Hematopoietic multipotent progenitor cell treated with erythropoietin and hydrocortisone succinate and interleukin-3 and kit ligand, for 6 days (in vitro differentiated cells): ENCODE measurements around the gene WDR27.
A peak's percentile ranks its signal among the peaks of the same experiment; 100 is the strongest.

ENCODE experiments used
- DNase-seq: peaks from one replicate; pipeline ENCODE4 v3.0.0-alpha.2; 2015

WDR27 gene

DNA sequence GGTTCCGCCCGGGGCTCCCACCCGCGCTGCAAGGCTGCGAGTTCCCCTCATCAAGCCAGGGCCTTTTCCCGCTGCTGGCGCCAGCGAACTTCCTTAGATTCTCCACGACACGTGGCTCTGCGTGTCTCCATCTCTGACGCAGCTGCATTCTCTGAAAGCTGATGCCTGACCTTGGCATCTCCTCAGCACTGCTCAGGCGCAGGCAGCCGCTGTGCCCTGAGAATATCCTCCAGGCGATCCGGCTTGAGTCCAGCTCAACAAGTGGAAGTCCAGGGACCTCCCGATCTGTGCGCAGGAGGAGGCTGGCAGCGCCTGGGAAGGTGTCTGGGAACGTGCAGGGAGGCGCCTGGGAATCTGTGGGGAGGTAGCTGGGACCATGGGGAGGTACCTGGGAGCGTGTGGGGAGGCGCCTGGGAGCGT, 277.0 kb downstream of the WDR27 start:
- no peak for DNase-seq

- DNase-seq, result no peak
These were observed 277.6 kb downstream of the WDR27 start for GRCh38 chr6:169424149-169424804.

DNA sequence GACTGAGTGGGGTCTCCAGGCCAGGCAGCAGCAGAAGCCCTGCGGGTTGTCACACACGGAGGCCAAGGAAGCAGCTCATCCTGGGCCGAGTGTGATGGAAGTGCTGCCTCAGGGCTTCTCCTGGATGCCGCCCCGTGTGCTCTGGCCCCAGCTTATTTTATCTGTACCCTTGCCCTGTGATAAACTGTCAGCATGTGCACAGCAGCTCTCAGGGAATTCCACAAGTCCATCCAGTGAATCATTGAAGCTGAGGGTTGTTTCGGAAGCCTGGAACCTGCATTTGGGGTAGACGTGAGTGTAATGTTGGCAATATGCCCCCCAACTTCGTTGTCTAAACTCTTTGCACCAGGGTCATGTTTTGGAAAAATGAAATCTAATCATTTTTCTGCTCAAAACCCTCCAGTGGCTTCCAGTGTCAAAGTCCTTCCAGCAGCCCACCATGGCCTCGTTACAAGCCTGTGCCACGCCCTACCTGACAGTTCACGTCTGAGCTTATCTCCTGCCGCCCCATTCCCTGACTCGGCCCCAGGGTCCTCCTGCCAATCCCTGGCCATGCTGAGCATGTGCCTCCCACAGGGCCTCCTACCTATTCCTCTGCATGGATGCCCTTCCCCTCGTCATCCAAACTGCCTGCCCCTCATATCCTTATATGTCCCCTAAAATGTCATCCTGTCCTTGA, 280.1 kb downstream of the WDR27 start:
- no peak for DNase-seq

GRCh38 chr6:169420912-169421543, 280.8 kb downstream of the WDR27 start:
- no peak for DNase-seq

- DNase-seq, result no peak
These were observed 284.7 kb downstream of the WDR27 start for GRCh38 chr6:169417101-169417500.

DNA sequence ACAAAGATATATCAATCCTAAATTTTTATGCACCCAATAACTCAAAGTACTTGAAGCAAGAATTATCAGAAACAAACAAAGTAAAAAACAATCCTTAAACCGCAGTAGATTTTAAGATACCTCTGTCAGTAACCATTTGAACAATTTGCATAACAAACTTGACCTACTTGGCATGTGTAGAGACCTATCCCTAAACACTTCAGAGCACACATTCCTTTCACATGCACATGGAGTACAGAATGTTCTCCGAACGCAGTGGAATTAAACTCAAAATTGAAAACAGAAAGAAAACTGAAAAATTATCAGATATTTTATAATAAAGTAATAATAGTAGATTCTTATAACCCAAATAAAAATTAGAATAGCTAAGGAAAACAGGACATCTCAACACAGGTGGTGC, 285.6 kb downstream of the WDR27 start:
- DNase-seq, result no peak

DNA sequence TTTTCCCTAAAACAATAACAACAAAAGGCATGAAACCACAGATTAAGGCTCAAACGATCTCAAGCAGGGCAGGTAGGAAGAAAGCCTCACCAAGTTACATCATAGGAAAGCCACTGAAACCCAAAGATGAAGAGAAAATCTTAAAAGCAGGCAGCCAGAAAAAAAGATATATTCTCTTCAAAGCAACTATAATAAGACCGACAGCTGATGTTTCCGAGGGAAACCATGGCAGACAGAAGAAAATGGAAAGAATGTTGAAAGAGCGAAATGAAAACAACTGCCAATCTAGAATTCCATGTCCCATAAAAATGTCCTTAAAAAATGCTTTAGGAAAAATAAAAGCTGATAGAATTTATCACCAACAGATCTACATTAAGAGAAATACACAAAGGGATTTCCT, 286.6 kb downstream of the WDR27 start:
- DNase-seq, result no peak

GRCh38 chr6:169411722-169412121, 290.1 kb downstream of the WDR27 start:
- no peak for DNase-seq

DNA sequence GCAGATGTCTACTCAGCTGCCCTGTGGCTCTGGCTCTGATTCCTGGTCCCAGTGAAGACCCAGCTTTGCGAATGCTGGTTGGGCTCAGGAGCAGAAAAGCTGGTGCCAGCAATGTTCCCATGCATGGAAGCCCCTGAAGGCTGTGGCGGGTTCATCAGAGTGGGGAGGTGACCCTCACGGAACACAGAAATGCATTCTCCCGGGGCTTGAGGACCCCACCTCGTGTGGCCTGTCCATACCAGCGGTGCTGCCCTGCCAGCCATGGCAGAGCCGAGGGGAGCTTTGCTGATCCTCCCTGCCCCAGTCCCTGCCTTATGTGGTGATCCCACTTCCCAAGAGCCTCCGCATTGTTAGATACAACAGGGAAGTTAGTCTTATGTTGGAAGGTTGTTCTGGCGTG, 290.5 kb downstream of the WDR27 start:
- DNase-seq, result no peak

GRCh38 chr6:169409742-169410312, 292.0 kb downstream of the WDR27 start:
- DNase-seq, result peak; percentile 8

- DNase-seq, result no peak
These were observed 294.5 kb downstream of the WDR27 start for GRCh38 chr6:169407325-169407724.
